ENCODE results near the gene STK10. TPM values are rescaled to one million over a fixed set of nuclear protein-coding genes. Genes with fewer than 3 reads are reported as not detected.

Gene STK10
- total RNA-seq, 1 experiment from 2014 or later, result 22.9 TPM

DNA sequence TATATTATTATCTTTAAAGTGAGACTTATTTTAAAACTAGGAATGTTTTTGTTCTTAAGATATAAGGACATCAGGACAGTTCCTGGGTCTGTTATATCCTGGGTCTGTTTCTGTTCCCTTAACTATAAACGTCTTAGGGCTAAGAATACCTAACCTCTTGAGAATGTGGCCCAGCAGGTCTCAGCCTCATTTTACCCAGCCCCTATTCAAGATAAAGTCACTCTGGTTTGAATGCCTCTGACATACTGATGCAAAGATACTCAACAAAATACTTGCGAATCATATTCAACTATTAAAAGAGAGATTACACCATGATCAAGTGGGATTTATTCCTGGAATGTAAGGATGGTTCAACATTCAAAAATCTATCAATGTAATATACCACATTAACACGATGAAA lies 51.0 kb downstream of the STK10 start:
- TF ChIP-seq ELF1 (IDR thresholded peaks at IDR 0.05; ENCODE audit: borderline replicate concordance, low read depth) (no peak), EGR1 (IDR thresholded peaks at IDR 0.05; ENCODE audit: low read depth) (no peak), FOSL1 (IDR thresholded peaks at IDR 0.05; ENCODE audit: low read depth) (no peak), SRF (IDR thresholded peaks at IDR 0.05; ENCODE audit: low read depth) (no peak), TCF7L2 (IDR thresholded peaks at IDR 0.05; ENCODE audit: borderline replicate concordance, extremely low read depth, insufficient read depth, insufficient read length) (no peak), SP1 (IDR thresholded peaks at IDR 0.05; ENCODE audit: low read depth) (no peak), POLR2AphosphoS5 (IDR thresholded peaks at IDR 0.05; ENCODE audit: low read depth, low read length) (no peak), EZH2 (IDR thresholded peaks at IDR 0.05) (no peak), YY1 (IDR thresholded peaks at IDR 0.05; ENCODE audit: extremely low read depth, insufficient replicate concordance, low read depth, low read length) (no peak), EZH2phosphoT487 (IDR thresholded peaks at IDR 0.05; ENCODE audit: borderline replicate concordance) (no peak), ZFX (IDR thresholded peaks at IDR 0.05) (no peak)
- TF ChIP-seq, protein P1, sequence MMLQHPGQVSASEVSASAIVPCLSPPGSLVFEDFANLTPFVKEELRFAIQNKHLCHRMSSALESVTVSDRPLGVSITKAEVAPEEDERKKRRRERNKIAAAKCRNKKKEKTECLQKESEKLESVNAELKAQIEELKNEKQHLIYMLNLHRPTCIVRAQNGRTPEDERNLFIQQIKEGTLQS (IDR thresholded peaks at IDR 0.05), result no peak
- TF ChIP-seq, protein P2, sequence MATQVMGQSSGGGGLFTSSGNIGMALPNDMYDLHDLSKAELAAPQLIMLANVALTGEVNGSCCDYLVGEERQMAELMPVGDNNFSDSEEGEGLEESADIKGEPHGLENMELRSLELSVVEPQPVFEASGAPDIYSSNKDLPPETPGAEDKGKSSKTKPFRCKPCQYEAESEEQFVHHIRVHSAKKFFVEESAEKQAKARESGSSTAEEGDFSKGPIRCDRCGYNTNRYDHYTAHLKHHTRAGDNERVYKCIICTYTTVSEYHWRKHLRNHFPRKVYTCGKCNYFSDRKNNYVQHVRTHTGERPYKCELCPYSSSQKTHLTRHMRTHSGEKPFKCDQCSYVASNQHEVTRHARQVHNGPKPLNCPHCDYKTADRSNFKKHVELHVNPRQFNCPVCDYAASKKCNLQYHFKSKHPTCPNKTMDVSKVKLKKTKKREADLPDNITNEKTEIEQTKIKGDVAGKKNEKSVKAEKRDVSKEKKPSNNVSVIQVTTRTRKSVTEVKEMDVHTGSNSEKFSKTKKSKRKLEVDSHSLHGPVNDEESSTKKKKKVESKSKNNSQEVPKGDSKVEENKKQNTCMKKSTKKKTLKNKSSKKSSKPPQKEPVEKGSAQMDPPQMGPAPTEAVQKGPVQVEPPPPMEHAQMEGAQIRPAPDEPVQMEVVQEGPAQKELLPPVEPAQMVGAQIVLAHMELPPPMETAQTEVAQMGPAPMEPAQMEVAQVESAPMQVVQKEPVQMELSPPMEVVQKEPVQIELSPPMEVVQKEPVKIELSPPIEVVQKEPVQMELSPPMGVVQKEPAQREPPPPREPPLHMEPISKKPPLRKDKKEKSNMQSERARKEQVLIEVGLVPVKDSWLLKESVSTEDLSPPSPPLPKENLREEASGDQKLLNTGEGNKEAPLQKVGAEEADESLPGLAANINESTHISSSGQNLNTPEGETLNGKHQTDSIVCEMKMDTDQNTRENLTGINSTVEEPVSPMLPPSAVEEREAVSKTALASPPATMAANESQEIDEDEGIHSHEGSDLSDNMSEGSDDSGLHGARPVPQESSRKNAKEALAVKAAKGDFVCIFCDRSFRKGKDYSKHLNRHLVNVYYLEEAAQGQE (IDR thresholded peaks at IDR 0.05; ENCODE audit: low read depth), result no peak
- TF ChIP-seq, protein P3, sequence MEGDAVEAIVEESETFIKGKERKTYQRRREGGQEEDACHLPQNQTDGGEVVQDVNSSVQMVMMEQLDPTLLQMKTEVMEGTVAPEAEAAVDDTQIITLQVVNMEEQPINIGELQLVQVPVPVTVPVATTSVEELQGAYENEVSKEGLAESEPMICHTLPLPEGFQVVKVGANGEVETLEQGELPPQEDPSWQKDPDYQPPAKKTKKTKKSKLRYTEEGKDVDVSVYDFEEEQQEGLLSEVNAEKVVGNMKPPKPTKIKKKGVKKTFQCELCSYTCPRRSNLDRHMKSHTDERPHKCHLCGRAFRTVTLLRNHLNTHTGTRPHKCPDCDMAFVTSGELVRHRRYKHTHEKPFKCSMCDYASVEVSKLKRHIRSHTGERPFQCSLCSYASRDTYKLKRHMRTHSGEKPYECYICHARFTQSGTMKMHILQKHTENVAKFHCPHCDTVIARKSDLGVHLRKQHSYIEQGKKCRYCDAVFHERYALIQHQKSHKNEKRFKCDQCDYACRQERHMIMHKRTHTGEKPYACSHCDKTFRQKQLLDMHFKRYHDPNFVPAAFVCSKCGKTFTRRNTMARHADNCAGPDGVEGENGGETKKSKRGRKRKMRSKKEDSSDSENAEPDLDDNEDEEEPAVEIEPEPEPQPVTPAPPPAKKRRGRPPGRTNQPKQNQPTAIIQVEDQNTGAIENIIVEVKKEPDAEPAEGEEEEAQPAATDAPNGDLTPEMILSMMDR (IDR thresholded peaks at IDR 0.05 in 2 of 3, conservative IDR thresholded peaks at IDR 0.05 in 1 of 3; ENCODE audit: borderline replicate concordance in 1 of 3, insufficient read depth in 1 of 3, low read depth in 2 of 3, low read length in 2 of 3), result no peak
- no peak overlapping the region for H3K4me2 ChIP-seq (ENCODE audit: low read length)
- no peak overlapping the region for H3K4me3 ChIP-seq (replicated peaks in 1 of 2; ENCODE audit: low read depth in 1 of 2, low read length in 2 of 2)
- no peaks in the 10 kb centered on the region for H3K79me2 ChIP-seq (ENCODE audit: insufficient read depth, low read length)
- no peak overlapping the region for H2AFZ ChIP-seq (ENCODE audit: low read depth, low read length, poor library complexity, severe bottlenecking)
- no peak for DNase-seq (ENCODE audit: low read depth, low spot score)
- RAD21 ChIA-PET (ENCODE audit: low non-redundant PET in 1 of 2, low total read pairs in 2 of 2, uncharacterized antibody in 2 of 2, unreplicated experiment in 2 of 2), result no interaction called here
- no peak overlapping the region for H3K27ac ChIP-seq (ENCODE audit: low read depth, low read length)
- H3K4me1 ChIP-seq (ENCODE audit: control insufficient read depth in 1 of 2, insufficient read depth in 2 of 2, low read length in 2 of 2), result no peaks in the 10 kb centered on the region; a peak in 1 of 4 replicates
- intact Hi-C loops (cut with micrococcal nuclease), result no loop called here
- ATAC-seq, result no peak
- CTCF ChIA-PET, result interaction anchor here (0.6 kb wide), 1 partner anchor 13 kb away, joined by 3 read pairs; no protein-coding TSS in a partner anchor
- POLR2A ChIA-PET, result no interaction called here
- no peaks in the 10 kb centered on the region for H3K9me3 ChIP-seq (ENCODE audit: control insufficient read depth in 1 of 2, insufficient read depth in 1 of 2, low read depth in 1 of 2, low read length in 2 of 2)
- BruUV-seq (replicated peaks), result no TSS peak
- H3K27me3 ChIP-seq (ENCODE audit: insufficient read depth, low read length), result no peaks in the 10 kb centered on the region
- H3K36me3 ChIP-seq (ENCODE audit: control insufficient read depth in 1 of 2, insufficient read depth in 2 of 2, low read length in 2 of 2), result no peaks in the 10 kb centered on the region
- H4K20me1 ChIP-seq (ENCODE audit: insufficient read depth), result no peaks in the 10 kb centered on the region
- no peaks in the 10 kb centered on the region for H3K9me2 ChIP-seq (ENCODE audit: insufficient read depth)
- no peak overlapping the region for H3K9ac ChIP-seq (ENCODE audit: low read length)
